Activated CD8-positive, alpha-beta T cell treated with anti-CD3 and anti-CD28 coated beads for 36 hours (primary cell): ENCODE results near the gene PLD1. TPM values are rescaled to one million over a fixed set of nuclear protein-coding genes. Genes with fewer than 3 reads are reported as not detected.

Source experiments
- ATAC-seq: fragments of 200-7000 bp; cut with Tn5 transposase; one replicate; pipeline ENCODE4 v1.10.0; 2021; ENCODE audit warnings: mild to moderate bottlenecking, moderate library complexity
- CTCF ChIA-PET: fragments of 350-600 bp; sonication (Branson Sonifier 250); formaldehyde crosslinking; loops from one replicate; lab custom pipeline; 2021; ENCODE audit warnings: antibody characterized with exemption; lab: Charles Lee
- POLR2A ChIA-PET: fragments of 350-600 bp; sonication (Branson Sonifier 250); formaldehyde crosslinking; loops from one replicate; lab custom pipeline; 2021; ENCODE audit warnings: antibody characterized with exemption; lab: Charles Lee
- DNase-seq: peaks from one replicate; pipeline ENCODE4 v3.0.0-alpha.2; 2020
- H3K27ac Mint-ChIP-seq: one replicate; pipeline ENCODE4 v1.8.0; 2021; ENCODE audit warnings: mild to moderate bottlenecking, mixed read lengths
- H3K27me3 Mint-ChIP-seq: one replicate; pipeline ENCODE4 v1.8.0; 2021; ENCODE audit warnings: mixed read lengths
- H3K36me3 Mint-ChIP-seq: one replicate; pipeline ENCODE4 v1.8.0; 2021; ENCODE audit warnings: low read depth, mixed read lengths
- H3K4me1 Mint-ChIP-seq: one replicate; pipeline ENCODE4 v1.8.0; 2021; ENCODE audit warnings: low read depth, mixed read lengths
- H3K4me3 Mint-ChIP-seq: one replicate; pipeline ENCODE4 v1.8.0; 2021; ENCODE audit warnings: mild to moderate bottlenecking, moderate library complexity, mixed read lengths
- H3K9me3 Mint-ChIP-seq: one replicate; pipeline ENCODE4 v1.8.0; 2021; ENCODE audit warnings: mixed read lengths
- intact Hi-C: fragments of 100-400 bp; cut with micrococcal nuclease; formaldehyde crosslinking; loops from one replicate; pipeline ENCODE4 v1.10.0; 2022
- total RNA-seq, 2 experiments: library from RNA; stranded (reverse); gene quantifications; one replicate each; pipeline ENCODE4 v1.2.3, GENCODE V29; 2021
- TF ChIP-seq, protein P1 (sequence below): fragments of 200-600 bp; IDR thresholded peaks from one replicate; pipeline ENCODE4 v1.8.0; 2022; ENCODE audit warnings: antibody characterized with exemption, mild to moderate bottlenecking

Gene PLD1
- total RNA-seq, 2 experiments from 2014 or later: 0.86 to 1.2 TPM

DNA sequence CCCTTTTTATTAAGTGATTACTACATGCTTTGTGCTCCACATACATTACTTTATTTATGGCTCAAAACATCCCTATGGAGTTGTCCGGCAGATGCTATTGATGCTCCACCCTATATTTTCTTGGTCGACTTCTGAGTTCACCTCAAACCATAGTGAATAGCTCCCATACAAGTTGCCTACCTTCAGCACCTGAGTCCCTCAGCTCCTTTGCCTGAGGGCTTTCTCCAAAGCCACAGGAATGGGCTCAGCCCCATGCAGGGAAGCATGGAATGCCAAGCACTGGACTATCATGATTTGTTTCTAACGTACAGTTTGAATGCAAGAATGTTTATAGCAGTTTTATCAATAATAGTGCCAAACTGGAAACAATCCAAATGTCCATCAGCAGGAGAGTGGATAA lies 225.2 kb downstream of the PLD1 start:
- intact Hi-C loops: no loop called here
- DNase-seq: no peak
- H3K9me3 Mint-ChIP-seq: no peaks in the 10 kb centered on the region
- ATAC-seq: no peak
- ChIA-PET POLR2A (no interaction called here), CTCF (interaction anchor here (0.7 to 1.3 kb wide), 3 partner anchors 10 to 620 kb away, joined by 3 to 8 read pairs (median 3); no protein-coding TSS in a partner anchor)
- no peaks in the 10 kb centered on the region for H3K4me1 Mint-ChIP-seq
- H3K27me3 Mint-ChIP-seq: no peaks in the 10 kb centered on the region
- H3K27ac Mint-ChIP-seq: no peak overlapping the region
- no peaks in the 10 kb centered on the region for H3K36me3 Mint-ChIP-seq
- H3K4me3 Mint-ChIP-seq: no peak overlapping the region
- TF ChIP-seq, protein P1, sequence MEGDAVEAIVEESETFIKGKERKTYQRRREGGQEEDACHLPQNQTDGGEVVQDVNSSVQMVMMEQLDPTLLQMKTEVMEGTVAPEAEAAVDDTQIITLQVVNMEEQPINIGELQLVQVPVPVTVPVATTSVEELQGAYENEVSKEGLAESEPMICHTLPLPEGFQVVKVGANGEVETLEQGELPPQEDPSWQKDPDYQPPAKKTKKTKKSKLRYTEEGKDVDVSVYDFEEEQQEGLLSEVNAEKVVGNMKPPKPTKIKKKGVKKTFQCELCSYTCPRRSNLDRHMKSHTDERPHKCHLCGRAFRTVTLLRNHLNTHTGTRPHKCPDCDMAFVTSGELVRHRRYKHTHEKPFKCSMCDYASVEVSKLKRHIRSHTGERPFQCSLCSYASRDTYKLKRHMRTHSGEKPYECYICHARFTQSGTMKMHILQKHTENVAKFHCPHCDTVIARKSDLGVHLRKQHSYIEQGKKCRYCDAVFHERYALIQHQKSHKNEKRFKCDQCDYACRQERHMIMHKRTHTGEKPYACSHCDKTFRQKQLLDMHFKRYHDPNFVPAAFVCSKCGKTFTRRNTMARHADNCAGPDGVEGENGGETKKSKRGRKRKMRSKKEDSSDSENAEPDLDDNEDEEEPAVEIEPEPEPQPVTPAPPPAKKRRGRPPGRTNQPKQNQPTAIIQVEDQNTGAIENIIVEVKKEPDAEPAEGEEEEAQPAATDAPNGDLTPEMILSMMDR: no peak

DNA sequence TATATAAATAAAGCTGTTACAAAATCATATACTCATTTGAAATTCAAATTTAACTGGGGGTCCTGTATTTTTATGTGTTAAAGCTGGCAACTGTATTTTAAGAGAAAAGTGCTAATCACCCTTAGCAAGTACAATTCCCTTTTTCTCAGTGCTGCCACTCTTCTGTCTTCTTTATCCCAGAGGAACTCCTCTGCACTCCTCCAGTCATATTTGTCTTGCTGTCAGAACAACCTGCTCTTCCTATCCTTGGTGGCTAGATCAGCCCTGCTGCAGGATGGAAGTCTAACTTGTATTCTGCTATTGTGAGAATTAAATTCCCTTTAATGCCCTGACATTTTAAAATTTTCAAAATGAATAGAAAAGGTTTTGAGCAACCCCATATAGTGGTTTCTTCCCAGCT lies 226.2 kb downstream of the PLD1 start:
- Mint-ChIP-seq H3K4me3 (no peak overlapping the region), H3K27me3 (no peaks in the 10 kb centered on the region), H3K9me3 (no peaks in the 10 kb centered on the region), H3K4me1 (no peaks in the 10 kb centered on the region), H3K27ac (no peak overlapping the region), H3K36me3 (no peaks in the 10 kb centered on the region)
- ChIA-PET CTCF (interaction anchor here (1.0 to 1.3 kb wide), 3 partner anchors 9 to 619 kb away, joined by 3 to 8 read pairs (median 4); no protein-coding TSS in a partner anchor), POLR2A (no interaction called here)
- intact Hi-C loops: no loop called here
- no peak for ATAC-seq
- DNase-seq: no peak
- TF ChIP-seq, protein P1: no peak

DNA sequence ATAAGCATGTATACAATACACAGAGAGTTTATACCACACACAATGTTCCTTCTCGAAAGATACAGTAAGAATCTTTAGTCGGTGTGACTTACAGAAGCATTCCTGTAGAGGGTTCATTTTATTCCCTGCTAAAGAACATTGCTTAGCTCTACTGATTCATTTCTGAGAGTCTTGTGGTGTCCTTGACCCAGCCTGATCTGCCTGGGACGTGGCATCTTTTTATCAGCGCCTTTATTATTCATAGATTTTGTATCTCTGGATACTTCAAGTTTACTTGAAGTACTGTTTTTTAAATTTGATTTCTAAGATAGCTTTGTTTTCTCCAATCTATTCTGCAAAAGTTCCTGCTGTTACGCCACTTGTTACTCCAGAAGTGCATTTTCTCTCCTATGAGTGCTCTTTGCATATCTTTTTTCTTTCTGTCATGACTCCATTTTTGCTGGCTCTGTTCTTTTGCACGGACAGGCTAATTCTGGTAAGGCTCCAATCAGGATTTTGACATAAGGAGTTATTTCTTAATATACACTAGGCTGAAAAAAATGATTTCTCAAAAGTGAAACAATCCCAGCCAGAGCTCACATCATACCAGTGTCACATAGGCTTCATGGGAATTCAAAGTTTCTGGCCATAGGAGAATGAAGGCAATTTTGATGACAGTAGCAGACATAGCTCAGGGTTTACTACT lies 235.6 kb downstream of the PLD1 start:
- H3K27me3 Mint-ChIP-seq: peaks cover 5% of the 10 kb centered on the region

DNA sequence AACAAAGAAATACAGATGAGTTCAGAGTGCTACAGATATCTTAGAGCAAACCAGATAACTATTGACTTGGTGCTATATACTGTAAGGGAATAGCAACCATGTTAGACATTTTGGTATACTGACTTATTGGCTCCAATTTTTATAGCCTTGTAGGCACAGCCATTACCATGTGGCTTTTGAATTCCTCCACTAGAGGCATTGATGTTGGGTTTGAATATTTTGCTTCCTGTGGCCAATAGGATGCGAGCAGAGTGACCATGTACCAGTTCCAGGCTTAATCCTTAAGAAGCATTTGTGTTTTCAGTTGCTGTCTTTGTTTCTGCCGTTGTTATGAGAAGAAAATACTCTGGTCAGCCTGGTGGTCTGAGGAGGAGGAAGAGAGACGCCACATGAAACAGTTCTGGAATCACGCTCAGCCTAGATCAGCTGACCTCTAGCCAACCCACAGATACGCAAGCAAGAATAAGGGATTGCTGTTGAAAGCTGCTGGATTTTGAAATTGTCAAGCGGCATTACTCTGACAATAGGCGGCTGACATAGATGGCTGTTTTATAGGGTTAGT lies 240.6 kb downstream of the PLD1 start:
- no peak for ATAC-seq
- peaks cover 2% of the 10 kb centered on the region for H3K9me3 Mint-ChIP-seq
- no peaks in the 10 kb centered on the region for H3K36me3 Mint-ChIP-seq
- ChIA-PET POLR2A (no interaction called here), CTCF (interaction anchor here (1.2 kb wide), 1 partner anchor 407 kb away, joined by 7 read pairs; no protein-coding TSS in a partner anchor)
- peaks cover 2% of the 10 kb centered on the region for H3K27me3 Mint-ChIP-seq
- no peak overlapping the region for H3K27ac Mint-ChIP-seq
- H3K4me3 Mint-ChIP-seq: no peak overlapping the region
- H3K4me1 Mint-ChIP-seq: no peaks in the 10 kb centered on the region
- intact Hi-C loops: loop anchor here (5.0 to 10.0 kb wide), 3 partner anchors 315 to 607 kb away; no protein-coding TSS in a partner anchor
- TF ChIP-seq, protein P1: no peak
- DNase-seq: no peak

More for the DNA sequence above, 235.6 kb downstream of the PLD1 start:
- Mint-ChIP-seq H3K4me1 (no peaks in the 10 kb centered on the region), H3K9me3 (peaks cover 2% of the 10 kb centered on the region), H3K36me3 (no peaks in the 10 kb centered on the region), H3K4me3 (no peak overlapping the region), H3K27ac (no peak overlapping the region)
- ChIA-PET POLR2A (no interaction called here), CTCF (interaction anchor here (1.5 to 2.2 kb wide), 4 partner anchors 9 to 412 kb away, joined by 6 to 8 read pairs (median 7); no protein-coding TSS in a partner anchor)
- intact Hi-C loops: no loop called here
- ATAC-seq (no peak), DNase-seq (no peak)
- TF ChIP-seq, protein P1: no peak

DNA sequence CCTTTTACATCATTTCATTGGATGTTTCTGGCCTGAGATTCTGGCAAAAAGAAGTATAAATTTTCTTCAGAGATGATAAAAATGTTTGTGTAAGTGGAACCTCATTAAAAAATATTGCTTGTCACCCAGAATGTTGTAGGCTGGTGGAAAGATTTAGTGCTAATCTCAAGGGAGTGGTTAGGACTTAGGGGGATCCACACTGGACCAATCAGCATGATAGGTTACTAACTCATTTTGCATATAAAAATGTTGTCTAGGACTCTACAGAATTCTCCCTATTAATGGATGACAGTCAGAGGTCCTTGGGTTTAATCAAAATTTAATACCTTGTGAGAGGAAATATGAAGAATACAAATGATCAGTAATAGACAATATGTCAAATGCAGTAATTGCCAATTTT lies 241.5 kb downstream of the PLD1 start:
- Mint-ChIP-seq H3K9me3 (peaks cover 2% of the 10 kb centered on the region), H3K27me3 (peaks cover 2% of the 10 kb centered on the region), H3K4me3 (no peak overlapping the region), H3K27ac (no peak overlapping the region), H3K36me3 (no peaks in the 10 kb centered on the region), H3K4me1 (no peaks in the 10 kb centered on the region)
- DNase-seq (no peak), ATAC-seq (no peak)
- TF ChIP-seq, protein P1: no peak
- POLR2A ChIA-PET: no interaction called here
- CTCF ChIA-PET: no interaction called here
- intact Hi-C loops: loop anchor here (5.0 to 10.0 kb wide), 3 partner anchors 314 to 606 kb away; no protein-coding TSS in a partner anchor
